ENCODE measurements around the gene ROBO1. TPM values are rescaled to one million over a fixed set of nuclear protein-coding genes. Genes with fewer than 3 reads are reported as not detected.

ROBO1 gene
- total and polyA plus RNA-seq, 2 donors (not counting 3 experiments of a cell fraction or from before 2014, with no cell fraction given) = 5.9 to 14.2 TPM

- Histone ChIP-seq H3K4me3 (replicated peaks in 1 of 3; ENCODE audit: insufficient read depth in 1 of 3, low read depth in 1 of 3, low read length in 3 of 3) (no peak overlapping the region), H3K4me1 (ENCODE audit: control insufficient read depth, extremely low read depth, insufficient read depth, low read length) (no peaks in the 10 kb centered on the region), H3K4me2 (ENCODE audit: insufficient read depth, low read length) (no peak overlapping the region), H3K9me1 (replicated peaks; ENCODE audit: control insufficient read depth, extremely low read depth, insufficient read depth, low read length) (no peaks in the 10 kb centered on the region), H3K9ac (replicated peaks; ENCODE audit: extremely low read depth, insufficient read depth, low read length) (no peak overlapping the region), H3K27me3 (ENCODE audit: control insufficient read depth in 2 of 2, insufficient read depth in 2 of 2, low read length in 2 of 2) (no peaks in the 10 kb centered on the region), H3K27ac (ENCODE audit: insufficient read depth, low read depth, low read length) (no peak overlapping the region), H3K9me3 (replicated peaks; ENCODE audit: control insufficient read depth, insufficient read depth, low read length) (no peaks in the 10 kb centered on the region), H3K36me3 (ENCODE audit: control insufficient read depth in 2 of 2, extremely low read depth in 1 of 2, insufficient read depth in 2 of 2, low read length in 2 of 2) (no peaks in the 10 kb centered on the region), H4K20me1 (replicated peaks; ENCODE audit: control insufficient read depth, extremely low read depth, insufficient read depth, low read length) (no peaks in the 10 kb centered on the region), H3K79me2 (ENCODE audit: control insufficient read depth, insufficient read depth, low read length) (no peaks in the 10 kb centered on the region), H2AFZ (ENCODE audit: low read depth, low read length) (no peak overlapping the region)
- intact Hi-C loops (cut with micrococcal nuclease) = no loop called here
- no peak for TF ChIP-seq JUN (IDR thresholded peaks at IDR 0.05; ENCODE audit: borderline replicate concordance, insufficient read depth, insufficient read length, low read depth)
- no peak for TF ChIP-seq CTCF (IDR thresholded peaks at IDR 0.05; ENCODE audit: extremely low read depth in 1 of 2, insufficient read depth in 1 of 2, low read depth in 1 of 2, low read length in 2 of 2)
- no peak for TF ChIP-seq FOS (IDR thresholded peaks at IDR 0.05; ENCODE audit: borderline replicate concordance, insufficient read depth, low read length)
- TF ChIP-seq MAX (IDR thresholded peaks at IDR 0.05; ENCODE audit: insufficient read depth, insufficient read length) = no peak
- no peak for TF ChIP-seq GATA2 (IDR thresholded peaks at IDR 0.05; ENCODE audit: insufficient read depth, insufficient read length, low read depth, low read length)
- no peak for TF ChIP-seq POLR2AphosphoS5 (IDR thresholded peaks at IDR 0.05; ENCODE audit: insufficient read depth, low read depth, low read length)
- TF ChIP-seq POLR2A (IDR thresholded peaks at IDR 0.05; ENCODE audit: low read depth, low read length) = no peak
- TF ChIP-seq EZH2 (IDR thresholded peaks at IDR 0.05; ENCODE audit: borderline replicate concordance, low read depth, low read length, severe bottlenecking) = no peak
- no peak for TF ChIP-seq MYC (IDR thresholded peaks at IDR 0.05; ENCODE audit: low read depth, low read length)
- no peak for FAIRE-seq
- ChIA-PET POLR2A (no interaction called here), CTCF (no interaction called here)
- DNase-seq (ENCODE audit: low read depth, low spot score) = no peak
- BruUV-seq (replicated peaks) = no TSS peak
- dilution Hi-C loops (cut with MboI; ENCODE audit: extremely low pct_ligation_motif_present, low sequenced_read_pairs) = no loop called here
Measured at GRCh38 chr3:78726545-78726944, 1041.3 kb downstream of the ROBO1 start.

Measured in endothelial cell of umbilical vein (primary cell).